HCT116 (cell line): ENCODE data around the gene AFAP1. TPM values are rescaled to one million over a fixed set of nuclear protein-coding genes. Genes with fewer than 3 reads are reported as not detected.

ENCODE experiments used
- ATAC-seq: fragments of 200-7000 bp; cut with Tn5 transposase; 2 replicates; pipeline ENCODE4 v1.9.1; 2020; ENCODE audit warnings: mild to moderate bottlenecking, moderate library complexity
- BruUV-seq: library from RNA; stranded (reverse); fragments of 400-500 nt; replicated peaks from 2 replicates; lab custom pipeline; 2021; lab: Mats Ljungman, UMichigan
- CTCF ChIA-PET: fragments of 300-600 bp; sonication (Branson Sonifier 250); formaldehyde crosslinking; loops from one replicate; lab custom pipeline; 2021; ENCODE audit warnings: antibody characterized with exemption; lab: Charles Lee
- POLR2A ChIA-PET: fragments of 300-600, 350-600 bp; sonication (Branson Sonifier 250); formaldehyde crosslinking; loops from one replicate; lab custom pipeline; 2021; ENCODE audit warnings: antibody characterized with exemption; lab: Charles Lee
- RAD21 ChIA-PET, 2 experiments: fragments of 300-600 bp; sonication (Branson Sonifier 250); formaldehyde crosslinking; loops; one replicate each; lab custom pipeline; 2023; ENCODE audit warnings: low total read pairs in 2 of 2; ENCODE audit not compliant: uncharacterized antibody in 2 of 2, unreplicated experiment in 2 of 2, low non-redundant PET in 1 of 2; lab: Charles Lee
- DNase-seq: peaks from one replicate; pipeline ENCODE4 v3.0.0-alpha.2; 2010; ENCODE audit warnings: low read depth, low spot score
- H2AFZ ChIP-seq: fragments of 200-600 bp; shearing (Covaris generic), sonication (generic); 2 replicates; pipeline ENCODE4 v1.6.1; 2017; ENCODE audit warnings: low read depth, mixed run types, mixed read lengths, antibody characterized with exemption, low read length; ENCODE audit not compliant: poor library complexity, severe bottlenecking
- H3K27ac ChIP-seq: 2 replicates; pipeline ENCODE4 v1.5.1; 2012; ENCODE audit warnings: low read depth, low read length
- H3K27me3 ChIP-seq: fragments of 200-600 bp; sonication (generic); 2 replicates; pipeline ENCODE4 v1.6.1; 2016; ENCODE audit warnings: mixed run types, low read length, mixed read lengths; ENCODE audit not compliant: insufficient read depth
- H3K36me3 ChIP-seq, 2 experiments: fragments of 200-500 bp in 1 of 2; fragments of 200-600 bp in 1 of 2; sonication (Bioruptor generic) in 1 of 2; sonication (generic) in 1 of 2; 2 replicates each; pipeline versions ENCODE4 v1.5.1 to v1.6.1; 2014 to 2016; ENCODE audit warnings: low read length in 2 of 2, inconsistent platforms in 1 of 2, mixed read lengths in 1 of 2, mixed run types in 1 of 2; ENCODE audit not compliant: insufficient read depth in 2 of 2, control insufficient read depth in 1 of 2
- H3K4me1 ChIP-seq, 2 experiments: fragments of 200-600 bp in 1 of 2; sonication (generic) in 1 of 2; 2 replicates each; pipeline versions ENCODE4 v1.5.1 to v1.6.1; 2012 to 2017; ENCODE audit warnings: low read length in 2 of 2, inconsistent platforms in 1 of 2, mild to moderate bottlenecking in 1 of 2, mixed read lengths in 1 of 2, mixed run types in 1 of 2, moderate library complexity in 1 of 2; ENCODE audit not compliant: insufficient read depth in 2 of 2, control insufficient read depth in 1 of 2
- H3K4me2 ChIP-seq: fragments of 200-600 bp; sonication (generic); 2 replicates; pipeline ENCODE4 v1.6.1; 2017; ENCODE audit warnings: mixed run types, low read length, mixed read lengths
- H3K4me3 ChIP-seq, 2 experiments: fragments of 200-600 bp in 1 of 2; sonication (generic) in 1 of 2; replicated peaks in 1 of 2; 2 replicates each; pipeline ENCODE4 v1.5.1; 2011 to 2016; ENCODE audit warnings: low read length in 2 of 2, control low read depth in 1 of 2, low read depth in 1 of 2, mild to moderate bottlenecking in 1 of 2, mixed read lengths in 1 of 2, mixed run types in 1 of 2
- H3K79me2 ChIP-seq: fragments of 200-600 bp; sonication (generic); 2 replicates; pipeline ENCODE4 v1.6.1; 2017; ENCODE audit warnings: mild to moderate bottlenecking, mixed run types, low read length, moderate library complexity, mixed read lengths; ENCODE audit not compliant: insufficient read depth
- H3K9ac ChIP-seq: fragments of 200-600 bp; sonication (generic); 2 replicates; pipeline ENCODE4 v1.6.1; 2016; ENCODE audit warnings: low read length, mixed read lengths
- H3K9me2 ChIP-seq: fragments of 200-600 bp; sonication (generic), shearing (Covaris generic); 2 replicates; pipeline ENCODE4 v1.6.1; 2017; ENCODE audit warnings: mixed run types, mild to moderate bottlenecking, moderate library complexity; ENCODE audit not compliant: insufficient read depth
- H3K9me3 ChIP-seq, 2 experiments: fragments of 200-500 bp in 1 of 2; fragments of 200-600 bp in 1 of 2; sonication (Bioruptor generic) in 1 of 2; sonication (generic) in 1 of 2; 2 replicates each; pipeline ENCODE4 v1.6.1; 2014 to 2017; ENCODE audit warnings: low read length in 2 of 2, mixed read lengths in 2 of 2, inconsistent platforms in 1 of 2, low read depth in 1 of 2, mild to moderate bottlenecking in 1 of 2, mixed run types in 1 of 2, moderate library complexity in 1 of 2; ENCODE audit not compliant: control insufficient read depth in 1 of 2, insufficient read depth in 1 of 2
- H4K20me1 ChIP-seq: fragments of 200-600 bp; sonication (generic), shearing (Covaris generic); 2 replicates; pipeline ENCODE4 v1.6.1; 2017; ENCODE audit warnings: mixed run types, mild to moderate bottlenecking, moderate library complexity; ENCODE audit not compliant: insufficient read depth
- EZH2 ChIP-seq: fragments of 200-600 bp; sonication (generic); IDR thresholded peaks from 2 replicates; pipeline ENCODE4 v1.6.1; 2017; ENCODE audit warnings: antibody characterized with exemption, mixed run types
- FOSL1 ChIP-seq: IDR thresholded peaks from 2 replicates; pipeline ENCODE4 v1.6.1; 2012; ENCODE audit warnings: low read depth
- POLR2A ChIP-seq: IDR thresholded peaks from 2 replicates; pipeline ENCODE4 v1.7.0; 2011; ENCODE audit warnings: borderline replicate concordance; ENCODE audit not compliant: insufficient read depth, insufficient read length; ENCODE audit errors: extremely low read depth
- POLR2AphosphoS5 ChIP-seq: IDR thresholded peaks from 2 replicates; pipeline ENCODE4 v1.6.1; 2011; ENCODE audit warnings: mild to moderate bottlenecking, low read depth, low read length, moderate library complexity
- RAD21 ChIP-seq: IDR thresholded peaks from 2 replicates; pipeline ENCODE4 v1.6.1; 2012; ENCODE audit warnings: low read depth, mild to moderate bottlenecking
- SRF ChIP-seq: IDR thresholded peaks from 2 replicates; pipeline ENCODE4 v1.6.1; 2012; ENCODE audit warnings: low read depth
- TCF7L2 ChIP-seq: IDR thresholded peaks from 2 replicates; pipeline ENCODE4 v1.7.0; 2011; ENCODE audit warnings: borderline replicate concordance, inconsistent platforms; ENCODE audit not compliant: insufficient read depth, insufficient read length; ENCODE audit errors: extremely low read depth
- YY1 ChIP-seq: IDR thresholded peaks from 2 replicates; pipeline ENCODE4 v1.6.1; 2011; ENCODE audit warnings: low read length, low read depth, moderate library complexity, mild to moderate bottlenecking; ENCODE audit not compliant: insufficient replicate concordance; ENCODE audit errors: extremely low read depth
- ZFX ChIP-seq: fragments of 450-650 bp; IDR thresholded peaks from 2 replicates; pipeline ENCODE4 v1.6.1; 2017
- ZNF274 ChIP-seq: fragments of 200-500 bp; sonication (Bioruptor generic); IDR thresholded peaks from 2 replicates; pipeline ENCODE4 v1.6.1; 2014; ENCODE audit warnings: mild to moderate bottlenecking, low read depth, low read length, inconsistent platforms
- intact Hi-C: fragments of 100-400 bp; cut with micrococcal nuclease; formaldehyde crosslinking; loops from 2 replicates; pipeline ENCODE4 v1.10.0; 2022
- total RNA-seq: library from RNA; stranded (reverse); gene quantifications from one replicate; pipeline ENCODE4 v1.2.1, GENCODE V29; 2021; ENCODE audit not compliant: unreplicated experiment
- TF ChIP-seq, protein P1 (sequence below), 3 experiments: fragments of 200-600 bp in 1 of 3; sonication (generic) in 1 of 3; IDR thresholded peaks in 2 of 3; conservative IDR thresholded peaks in 1 of 3; 2 replicates each; pipeline ENCODE4 v1.5.1; 2012 to 2017; ENCODE audit warnings: low read depth in 2 of 3, low read length in 2 of 3, antibody characterized with exemption in 1 of 3, borderline replicate concordance in 1 of 3, control low read depth in 1 of 3, mild to moderate bottlenecking in 1 of 3, mixed read lengths in 1 of 3, mixed run types in 1 of 3, moderate library complexity in 1 of 3; ENCODE audit not compliant: insufficient read depth in 1 of 3
- TF ChIP-seq, protein P2 (sequence below): IDR thresholded peaks from 2 replicates; pipeline ENCODE4 v1.6.1; 2012
- TF ChIP-seq, protein P3 (sequence below): IDR thresholded peaks from 2 replicates; pipeline ENCODE4 v1.6.1; 2012
- TF ChIP-seq, protein P4 (sequence below): IDR thresholded peaks from 2 replicates; pipeline ENCODE4 v1.6.1; 2011; ENCODE audit warnings: mild to moderate bottlenecking, low read length, moderate library complexity; ENCODE audit not compliant: insufficient replicate concordance; ENCODE audit errors: extremely low read depth

The AFAP1 gene
- total RNA-seq, 1 experiment from 2014 or later: 19.4 TPM

DNA sequence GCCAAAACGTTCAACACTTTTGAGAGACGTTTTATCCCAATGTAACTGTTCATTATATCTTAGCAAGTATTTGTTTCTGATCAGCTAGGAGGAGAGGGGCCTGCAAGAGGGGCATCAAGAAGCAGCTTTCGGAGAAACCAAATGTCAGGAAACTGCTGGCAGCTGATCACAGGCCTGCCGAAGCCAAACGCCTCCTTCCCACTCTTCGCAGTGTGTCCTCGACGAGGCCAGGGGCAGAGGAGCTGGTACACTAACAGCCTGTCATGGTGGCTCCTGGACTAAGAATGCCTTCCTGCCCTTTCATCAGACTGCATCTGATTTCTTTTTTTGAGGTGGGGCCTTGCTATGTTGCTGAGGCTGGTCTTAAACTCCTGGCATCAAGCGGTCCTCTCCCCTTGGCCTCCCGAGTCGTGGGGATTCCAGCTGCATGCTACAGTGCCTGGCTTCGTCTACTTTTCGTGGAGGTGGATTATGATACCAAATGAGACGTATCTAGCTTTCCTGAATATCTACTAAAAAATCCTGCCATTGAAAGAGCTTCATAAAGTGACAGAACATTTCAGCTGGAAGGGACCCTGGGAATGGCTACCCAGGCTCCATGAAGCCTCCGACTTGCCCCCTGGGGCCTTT is 134.8 kb downstream of the AFAP1 start:
- Histone ChIP-seq H4K20me1 (no peaks in the 10 kb centered on the region), H3K9ac (no peak overlapping the region), H3K79me2 (no peaks in the 10 kb centered on the region), H3K4me2 (no peak overlapping the region), H3K27me3 (no peaks in the 10 kb centered on the region), H3K9me3 (no peaks in the 10 kb centered on the region), H2AFZ (no peak overlapping the region), H3K4me1 (peaks cover 7 to 8% of the 10 kb centered on the region in 2 experiments; a peak in 2 of 4 replicates), H3K9me2 (no peaks in the 10 kb centered on the region), H3K27ac (no peak overlapping the region), H3K36me3 (peaks cover 0 to 12% of the 10 kb centered on the region in 2 experiments; a peak in 2 of 4 replicates), H3K4me3 (no peak overlapping the region)
- intact Hi-C loops: loop anchor here (1.0 kb wide), 2 partner anchors 124 to 182 kb away; no protein-coding TSS in a partner anchor
- no TSS peak for BruUV-seq
- CTCF ChIA-PET: interaction anchor here (0.6 to 4.7 kb wide), 18 partner anchors 8 to 182 kb away, joined by 3 to 82 read pairs (median 4); no protein-coding TSS in a partner anchor
- ATAC-seq: no peak
- TF ChIP-seq RAD21: no peak
- TF ChIP-seq, protein P1, sequence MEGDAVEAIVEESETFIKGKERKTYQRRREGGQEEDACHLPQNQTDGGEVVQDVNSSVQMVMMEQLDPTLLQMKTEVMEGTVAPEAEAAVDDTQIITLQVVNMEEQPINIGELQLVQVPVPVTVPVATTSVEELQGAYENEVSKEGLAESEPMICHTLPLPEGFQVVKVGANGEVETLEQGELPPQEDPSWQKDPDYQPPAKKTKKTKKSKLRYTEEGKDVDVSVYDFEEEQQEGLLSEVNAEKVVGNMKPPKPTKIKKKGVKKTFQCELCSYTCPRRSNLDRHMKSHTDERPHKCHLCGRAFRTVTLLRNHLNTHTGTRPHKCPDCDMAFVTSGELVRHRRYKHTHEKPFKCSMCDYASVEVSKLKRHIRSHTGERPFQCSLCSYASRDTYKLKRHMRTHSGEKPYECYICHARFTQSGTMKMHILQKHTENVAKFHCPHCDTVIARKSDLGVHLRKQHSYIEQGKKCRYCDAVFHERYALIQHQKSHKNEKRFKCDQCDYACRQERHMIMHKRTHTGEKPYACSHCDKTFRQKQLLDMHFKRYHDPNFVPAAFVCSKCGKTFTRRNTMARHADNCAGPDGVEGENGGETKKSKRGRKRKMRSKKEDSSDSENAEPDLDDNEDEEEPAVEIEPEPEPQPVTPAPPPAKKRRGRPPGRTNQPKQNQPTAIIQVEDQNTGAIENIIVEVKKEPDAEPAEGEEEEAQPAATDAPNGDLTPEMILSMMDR (IDR thresholded peaks at IDR 0.05 in 2 of 3, conservative IDR thresholded peaks at IDR 0.05 in 1 of 3; ENCODE audit: borderline replicate concordance in 1 of 3, insufficient read depth in 1 of 3, low read depth in 2 of 3, low read length in 2 of 3): no peak
- TF ChIP-seq FOSL1: no peak
- no peak for TF ChIP-seq EZH2
- TF ChIP-seq POLR2A: no peak
- no peak for TF ChIP-seq ZFX
- no peak for TF ChIP-seq POLR2AphosphoS5
- TF ChIP-seq TCF7L2: no peak
- no peak for TF ChIP-seq ZNF274
- TF ChIP-seq, protein P2, sequence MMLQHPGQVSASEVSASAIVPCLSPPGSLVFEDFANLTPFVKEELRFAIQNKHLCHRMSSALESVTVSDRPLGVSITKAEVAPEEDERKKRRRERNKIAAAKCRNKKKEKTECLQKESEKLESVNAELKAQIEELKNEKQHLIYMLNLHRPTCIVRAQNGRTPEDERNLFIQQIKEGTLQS: no peak
- TF ChIP-seq, protein P3, sequence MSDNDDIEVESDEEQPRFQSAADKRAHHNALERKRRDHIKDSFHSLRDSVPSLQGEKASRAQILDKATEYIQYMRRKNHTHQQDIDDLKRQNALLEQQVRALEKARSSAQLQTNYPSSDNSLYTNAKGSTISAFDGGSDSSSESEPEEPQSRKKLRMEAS: no peak
- TF ChIP-seq YY1: no peak
- TF ChIP-seq, protein P4, sequence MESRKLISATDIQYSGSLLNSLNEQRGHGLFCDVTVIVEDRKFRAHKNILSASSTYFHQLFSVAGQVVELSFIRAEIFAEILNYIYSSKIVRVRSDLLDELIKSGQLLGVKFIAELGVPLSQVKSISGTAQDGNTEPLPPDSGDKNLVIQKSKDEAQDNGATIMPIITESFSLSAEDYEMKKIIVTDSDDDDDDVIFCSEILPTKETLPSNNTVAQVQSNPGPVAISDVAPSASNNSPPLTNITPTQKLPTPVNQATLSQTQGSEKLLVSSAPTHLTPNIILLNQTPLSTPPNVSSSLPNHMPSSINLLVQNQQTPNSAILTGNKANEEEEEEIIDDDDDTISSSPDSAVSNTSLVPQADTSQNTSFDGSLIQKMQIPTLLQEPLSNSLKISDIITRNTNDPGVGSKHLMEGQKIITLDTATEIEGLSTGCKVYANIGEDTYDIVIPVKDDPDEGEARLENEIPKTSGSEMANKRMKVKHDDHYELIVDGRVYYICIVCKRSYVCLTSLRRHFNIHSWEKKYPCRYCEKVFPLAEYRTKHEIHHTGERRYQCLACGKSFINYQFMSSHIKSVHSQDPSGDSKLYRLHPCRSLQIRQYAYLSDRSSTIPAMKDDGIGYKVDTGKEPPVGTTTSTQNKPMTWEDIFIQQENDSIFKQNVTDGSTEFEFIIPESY: no peak
- TF ChIP-seq SRF: no peak
- TF ChIP-seq, all 23 proteins: peak for 0
- POLR2A ChIA-PET: no interaction called here
- RAD21 ChIA-PET: interaction anchor here in 1 of 2 experiments (0.5 kb wide), 1 partner anchor 286 kb away, joined by 6 read pairs; no protein-coding TSS in a partner anchor
- no peak for DNase-seq
